Right lobe of liver (tissue), 6 donors: ENCODE results near the gene CTBP1. TPM values are rescaled to one million over a fixed set of nuclear protein-coding genes. Genes with fewer than 3 reads are reported as not detected.

Experiments
- ATAC-seq, 4 donors: fragments of 200-7000 bp; cut with Tn5 transposase; one replicate each; pipeline ENCODE4 v1.9.1; 2020; ENCODE audit warnings: mild to moderate bottlenecking in 4 of 4, moderate library complexity in 4 of 4
- DNase-seq, 3 donors: peaks; one replicate each; pipeline ENCODE4 v3.0.0-alpha.2; 2020
- H3K27ac ChIP-seq, 3 donors: fragments of 200-600 bp; one replicate each; pipeline ENCODE4 v1.8.0; 2022
- H3K27me3 ChIP-seq, 2 donors: fragments of 200-600 bp; one replicate each; pipeline ENCODE4 v1.8.0; 2022
- H3K36me3 ChIP-seq, 4 donors: fragments of 200-600 bp; sonication (generic) in 1 of 4; one replicate each; pipeline versions ENCODE4 v1.5.1 to v1.8.0; 2017 to 2022; ENCODE audit warnings: control low read depth in 1 of 4
- H3K4me1 ChIP-seq, 4 donors: fragments of 200-600 bp; sonication (generic) in 1 of 4; one replicate each; pipeline versions ENCODE4 v1.5.1 to v1.8.0; 2017 to 2022; ENCODE audit warnings: control low read depth in 1 of 4
- H3K4me3 ChIP-seq, 3 donors: fragments of 200-600 bp; one replicate each; pipeline ENCODE4 v1.8.0; 2022
- H3K9me3 ChIP-seq, 4 donors: fragments of 200-600 bp; sonication (generic) in 1 of 4; one replicate each; pipeline versions ENCODE4 v1.5.1 to v1.8.0; 2017 to 2022; ENCODE audit warnings: control low read depth in 1 of 4
- CTCF ChIP-seq, 4 donors: fragments of 200-600 bp in 3 of 4; fragments of 450-650 bp in 1 of 4; IDR thresholded peaks; one replicate each; pipeline versions ENCODE4 v1.5.1 to v1.8.0; 2016 to 2022; ENCODE audit warnings: antibody characterized with exemption in 4 of 4, mild to moderate bottlenecking in 2 of 4
- POLR2A ChIP-seq: fragments of 450-650 bp; IDR thresholded peaks from one replicate; pipeline ENCODE4 v1.6.1; 2017; ENCODE audit warnings: antibody characterized with exemption, mild to moderate bottlenecking
- WGBS: methylation state at CpG from one replicate; pipeline ENCODE4 v1.1.6; 2018; ENCODE audit warnings: low coverage, low lambda C conversion rate; ENCODE audit not compliant: insufficient coverage; ENCODE audit errors: missing lambda C conversion rate; 5-methylcytosine and 5-hydroxymethylcytosine counted together
- intact Hi-C, 2 donors: fragments of 100-400 bp; cut with DNase I; formaldehyde crosslinking; loops; one replicate each; pipeline versions ENCODE4 v1.11.2 to v1.14.1; 2022
- total RNA-seq, 6 experiments: library from RNA; depleted of rRNA in 2 of 6; stranded (reverse); fragments of >200 nt in 2 of 6; fragmentation: NEBNext Ultra II Directional in 3 of 6; extraction: Animal tissue kit (Norgen Biotek cat#: 25700) in 3 of 6; gene quantifications; one replicate each; pipeline versions ENCODE4 v1.1.0 to v1.2.4, GENCODE V29; 2016 to 2023
- donor health status: DM: no; HTN: yes; CAD: no.
- donor health status: DM: no; HTN: no; CAD: no.
- donor health status: DM: no; HTN: no; CAD: no.
- donor health status: DM: no; HTN: yes; CAD: no.
- donor health status: DM: no; HTN: yes; CAD: no.

CTBP1 gene
- total RNA-seq, 6 experiments from 2014 or later: 74.8 to 85.5 (median 79.4) TPM

- DNase-seq (peak; percentile 17 to 53 (median 47)), ATAC-seq (no peak)
- TF ChIP-seq CTCF (IDR thresholded peaks at IDR 0.05): no peak
- TF ChIP-seq POLR2A: no peak
- no peaks in the 10 kb centered on the region for H3K27me3 ChIP-seq
- peaks cover 0 to 13% (median 3%) of the 10 kb centered on the region in 4 donors for H3K36me3 ChIP-seq
- intact Hi-C loops: loop anchor here in 1 of 2 donors (10.0 kb wide), 2 partner anchors 79 to 109 kb away; no protein-coding TSS in a partner anchor
- no peak overlapping the region for H3K27ac ChIP-seq
- 34% methylated on average over 6 of the region's 15 CpGs for WGBS
- no peak overlapping the region for H3K4me3 ChIP-seq
- H3K9me3 ChIP-seq: no peaks in the 10 kb centered on the region
- peaks cover 0 to 57% (median 33%) of the 10 kb centered on the region in 4 donors for H3K4me1 ChIP-seq
Observed at GRCh38 chr4:1243451-1244080, 5.4 kb downstream of the CTBP1 start.

GRCh38 chr4:1242506-1243450, 6.2 kb downstream of the CTBP1 start:
- 86% methylated on average over 6 of the region's 30 CpGs for WGBS
- intact Hi-C loops: loop anchor here in 1 of 2 donors (10.0 kb wide), 2 partner anchors 78 to 108 kb away; no protein-coding TSS in a partner anchor
- no peak for ATAC-seq

GRCh38 chr4:1241936-1242505, 6.9 kb downstream of the CTBP1 start:
- peak; percentile 13 to 51 (median 40) for ATAC-seq
- H3K27me3 ChIP-seq: no peaks in the 10 kb centered on the region
- peak overlapping the region; percentile 41 to 60 (median 56) for H3K27ac ChIP-seq
- WGBS: 20% methylated on average over 1 of the region's 24 CpGs
- TF ChIP-seq CTCF (IDR thresholded peaks at IDR 0.05) (no peak), POLR2A (no peak)
- no peaks in the 10 kb centered on the region for H3K9me3 ChIP-seq
- H3K36me3 ChIP-seq: peaks cover 0 to 18% (median 4%) of the 10 kb centered on the region in 4 donors
- H3K4me3 ChIP-seq: no peak overlapping the region
- DNase-seq: peak in 2 of 3 donors; percentile 47 to 57
- intact Hi-C loops: loop anchor here in 1 of 2 donors (10.0 kb wide), 2 partner anchors 77 to 107 kb away; no protein-coding TSS in a partner anchor
- peaks cover 0 to 54% (median 33%) of the 10 kb centered on the region in 4 donors for H3K4me1 ChIP-seq

More at GRCh38 chr4:1242506-1243450, 6.2 kb downstream of the CTBP1 start:
- TF ChIP-seq CTCF (IDR thresholded peaks at IDR 0.05): no peak
- no peak for TF ChIP-seq POLR2A
- Histone ChIP-seq H3K27ac (peak overlapping the region in 1 of 3 donors; percentile 60), H3K27me3 (no peaks in the 10 kb centered on the region), H3K4me1 (peaks cover 0 to 57% (median 33%) of the 10 kb centered on the region in 4 donors), H3K9me3 (no peaks in the 10 kb centered on the region), H3K36me3 (peaks cover 0 to 17% (median 3%) of the 10 kb centered on the region in 4 donors), H3K4me3 (no peak overlapping the region)
- DNase-seq: peak in 1 of 3 donors; percentile 15

GRCh38 chr4:1241466-1241935, 7.4 kb downstream of the CTBP1 start:
- ATAC-seq (peak; percentile 29 to 70 (median 49)), DNase-seq (peak in 2 of 3 donors; percentile 41 to 56)
- 59% methylated on average over 4 of the region's 21 CpGs for WGBS
- intact Hi-C loops: loop anchor here in 1 of 2 donors (10.0 kb wide), 2 partner anchors 77 to 107 kb away; no protein-coding TSS in a partner anchor
- Histone ChIP-seq H3K27me3 (no peaks in the 10 kb centered on the region), H3K4me3 (no peak overlapping the region), H3K9me3 (no peaks in the 10 kb centered on the region), H3K36me3 (peaks cover 0 to 18% (median 4%) of the 10 kb centered on the region in 4 donors), H3K27ac (peak overlapping the region; percentile 41 to 60 (median 56)), H3K4me1 (peaks cover 0 to 48% (median 29%) of the 10 kb centered on the region in 4 donors)
- TF ChIP-seq CTCF (IDR thresholded peaks at IDR 0.05) (no peak), POLR2A (no peak)
